Measurements from ENCODE around the gene NFATC2. TPM values are rescaled to one million over a fixed set of nuclear protein-coding genes. Genes with fewer than 3 reads are reported as not detected.

The NFATC2 gene
- total RNA-seq, 1 donor from 2014 or later: 0.89 TPM

DNA sequence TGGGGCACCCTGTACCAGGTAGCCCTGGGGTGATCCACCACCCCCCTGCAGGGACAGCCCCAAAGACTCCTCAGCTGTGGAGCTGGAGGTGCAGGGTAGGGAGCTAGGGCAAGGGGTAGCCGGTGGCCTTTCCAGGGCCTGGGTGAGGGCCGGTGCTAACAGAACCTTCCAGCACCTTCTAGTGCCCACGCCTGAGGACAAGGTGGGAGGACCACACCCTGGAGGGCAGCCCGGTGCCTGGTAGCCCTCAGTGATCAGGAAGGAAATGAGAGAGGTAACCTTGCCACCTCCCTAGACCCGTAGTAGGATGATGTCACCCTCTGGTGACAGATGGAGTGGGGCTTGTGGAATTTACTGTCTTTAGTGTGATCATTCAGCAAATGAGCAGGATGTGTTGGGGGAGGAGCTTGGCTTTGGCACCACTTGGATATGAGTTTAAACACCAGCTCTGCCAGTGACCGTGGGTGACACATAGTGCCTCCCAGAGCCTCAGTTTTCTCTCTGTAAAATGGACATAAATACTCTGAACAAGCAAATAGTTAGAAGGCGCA lies 187.7 kb downstream of the NFATC2 start:
- no peaks in the 10 kb centered on the region for H3K36me3 Mint-ChIP-seq (ENCODE audit: unreplicated experiment)
- H3K27me3 Mint-ChIP-seq (ENCODE audit: unreplicated experiment): no peaks in the 10 kb centered on the region
- TF ChIP-seq, protein P1, sequence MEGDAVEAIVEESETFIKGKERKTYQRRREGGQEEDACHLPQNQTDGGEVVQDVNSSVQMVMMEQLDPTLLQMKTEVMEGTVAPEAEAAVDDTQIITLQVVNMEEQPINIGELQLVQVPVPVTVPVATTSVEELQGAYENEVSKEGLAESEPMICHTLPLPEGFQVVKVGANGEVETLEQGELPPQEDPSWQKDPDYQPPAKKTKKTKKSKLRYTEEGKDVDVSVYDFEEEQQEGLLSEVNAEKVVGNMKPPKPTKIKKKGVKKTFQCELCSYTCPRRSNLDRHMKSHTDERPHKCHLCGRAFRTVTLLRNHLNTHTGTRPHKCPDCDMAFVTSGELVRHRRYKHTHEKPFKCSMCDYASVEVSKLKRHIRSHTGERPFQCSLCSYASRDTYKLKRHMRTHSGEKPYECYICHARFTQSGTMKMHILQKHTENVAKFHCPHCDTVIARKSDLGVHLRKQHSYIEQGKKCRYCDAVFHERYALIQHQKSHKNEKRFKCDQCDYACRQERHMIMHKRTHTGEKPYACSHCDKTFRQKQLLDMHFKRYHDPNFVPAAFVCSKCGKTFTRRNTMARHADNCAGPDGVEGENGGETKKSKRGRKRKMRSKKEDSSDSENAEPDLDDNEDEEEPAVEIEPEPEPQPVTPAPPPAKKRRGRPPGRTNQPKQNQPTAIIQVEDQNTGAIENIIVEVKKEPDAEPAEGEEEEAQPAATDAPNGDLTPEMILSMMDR (IDR thresholded peaks at IDR 0.05): no peak
- H3K9me3 Mint-ChIP-seq (ENCODE audit: unreplicated experiment): no peaks in the 10 kb centered on the region
- no peak overlapping the region for H3K4me3 Mint-ChIP-seq (ENCODE audit: unreplicated experiment)
- H3K27ac Mint-ChIP-seq (ENCODE audit: unreplicated experiment): peak overlapping the region; percentile 84
- no peak for DNase-seq (ENCODE audit: extremely low spot score, unreplicated experiment)
- peaks cover 38% of the 10 kb centered on the region for H3K4me1 Mint-ChIP-seq (ENCODE audit: unreplicated experiment)

DNA sequence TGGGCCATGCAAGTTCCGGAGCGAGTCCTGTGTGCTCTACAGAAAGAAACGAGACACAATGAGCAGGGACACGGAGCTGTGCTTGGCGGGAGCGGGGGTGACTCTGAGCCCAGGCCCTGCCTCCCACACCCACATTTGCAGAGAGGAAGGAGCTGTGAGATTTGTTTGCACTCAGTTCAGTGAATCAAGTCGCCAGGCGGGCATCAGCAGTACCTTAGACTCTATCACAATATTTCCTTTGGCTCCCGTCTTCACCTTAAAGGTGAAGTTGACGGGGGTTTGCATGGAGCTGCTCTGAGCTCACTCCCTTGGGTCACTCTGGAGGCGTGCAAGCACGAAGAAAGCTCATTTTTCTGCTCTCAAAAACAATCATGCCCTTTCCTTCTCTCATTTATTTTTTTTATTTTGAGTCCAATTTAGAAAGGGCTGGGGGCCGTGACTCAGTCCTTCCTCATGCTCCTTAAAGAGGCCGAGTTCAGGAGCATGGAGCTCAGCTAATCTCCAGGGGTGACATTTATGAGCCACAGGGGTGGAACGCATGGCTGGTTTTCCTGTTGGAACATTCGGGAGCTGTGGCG lies 188.2 kb downstream of the NFATC2 start:
- no peak for DNase-seq (ENCODE audit: extremely low spot score, unreplicated experiment)
- no peaks in the 10 kb centered on the region for H3K36me3 Mint-ChIP-seq (ENCODE audit: unreplicated experiment)
- peak overlapping the region; percentile 84 for H3K27ac Mint-ChIP-seq (ENCODE audit: unreplicated experiment)
- no peaks in the 10 kb centered on the region for H3K9me3 Mint-ChIP-seq (ENCODE audit: unreplicated experiment)
- H3K27me3 Mint-ChIP-seq (ENCODE audit: unreplicated experiment): no peaks in the 10 kb centered on the region
- no peak overlapping the region for H3K4me3 Mint-ChIP-seq (ENCODE audit: unreplicated experiment)
- TF ChIP-seq, protein P1 (IDR thresholded peaks at IDR 0.05): no peak
- H3K4me1 Mint-ChIP-seq (ENCODE audit: unreplicated experiment): peaks cover 38% of the 10 kb centered on the region

DNA sequence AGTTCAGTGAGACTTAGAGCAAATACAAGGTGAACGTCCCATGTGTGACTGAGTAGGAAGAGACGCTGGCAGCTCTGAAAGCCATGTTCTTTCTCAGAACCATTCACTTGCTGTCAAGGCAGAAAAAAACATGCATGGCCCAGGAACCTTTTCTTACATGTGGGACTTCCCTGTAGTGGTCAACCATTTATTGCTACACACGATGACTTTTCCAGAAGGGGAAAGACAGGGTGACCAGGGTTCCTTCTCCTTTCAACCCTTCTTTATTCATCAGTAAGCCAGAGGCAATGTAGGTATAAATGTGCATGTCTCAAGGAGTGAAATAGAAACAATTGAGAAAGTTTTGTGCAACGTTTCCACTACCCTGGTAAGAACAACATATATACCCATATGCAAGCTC lies 189.0 kb downstream of the NFATC2 start:
- Mint-ChIP-seq H3K4me3 (ENCODE audit: unreplicated experiment) (no peak overlapping the region), H3K27me3 (ENCODE audit: unreplicated experiment) (no peaks in the 10 kb centered on the region), H3K4me1 (ENCODE audit: unreplicated experiment) (peaks cover 41% of the 10 kb centered on the region), H3K36me3 (ENCODE audit: unreplicated experiment) (no peaks in the 10 kb centered on the region), H3K27ac (ENCODE audit: unreplicated experiment) (no peak overlapping the region), H3K9me3 (ENCODE audit: unreplicated experiment) (no peaks in the 10 kb centered on the region)
- TF ChIP-seq, protein P1 (IDR thresholded peaks at IDR 0.05): no peak
- DNase-seq (ENCODE audit: extremely low spot score, unreplicated experiment): no peak

DNA sequence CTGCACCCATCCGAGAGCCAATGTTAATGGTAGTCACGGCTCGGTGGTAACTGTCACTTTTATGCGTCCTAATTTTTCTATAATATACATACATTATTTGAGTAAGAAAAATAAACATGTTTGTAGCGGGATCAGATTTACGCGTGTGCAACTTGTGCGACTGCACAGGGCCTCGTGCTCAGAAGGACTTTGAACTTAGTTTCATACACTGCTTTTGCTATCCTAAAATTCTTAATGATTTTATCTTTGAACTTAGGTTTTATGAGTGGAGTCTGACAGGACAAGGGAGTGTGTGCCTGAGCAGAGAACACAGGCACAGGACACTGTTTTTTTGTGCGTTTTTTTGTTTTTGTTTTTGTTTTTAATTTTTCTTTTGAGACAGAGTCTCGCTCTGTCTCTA lies 189.7 kb downstream of the NFATC2 start:
- Mint-ChIP-seq H3K27ac (ENCODE audit: unreplicated experiment) (no peak overlapping the region), H3K4me3 (ENCODE audit: unreplicated experiment) (no peak overlapping the region), H3K9me3 (ENCODE audit: unreplicated experiment) (no peaks in the 10 kb centered on the region), H3K36me3 (ENCODE audit: unreplicated experiment) (no peaks in the 10 kb centered on the region), H3K4me1 (ENCODE audit: unreplicated experiment) (peaks cover 47% of the 10 kb centered on the region), H3K27me3 (ENCODE audit: unreplicated experiment) (no peaks in the 10 kb centered on the region)
- no peak for DNase-seq (ENCODE audit: extremely low spot score, unreplicated experiment)
- TF ChIP-seq, protein P1 (IDR thresholded peaks at IDR 0.05): no peak

DNA sequence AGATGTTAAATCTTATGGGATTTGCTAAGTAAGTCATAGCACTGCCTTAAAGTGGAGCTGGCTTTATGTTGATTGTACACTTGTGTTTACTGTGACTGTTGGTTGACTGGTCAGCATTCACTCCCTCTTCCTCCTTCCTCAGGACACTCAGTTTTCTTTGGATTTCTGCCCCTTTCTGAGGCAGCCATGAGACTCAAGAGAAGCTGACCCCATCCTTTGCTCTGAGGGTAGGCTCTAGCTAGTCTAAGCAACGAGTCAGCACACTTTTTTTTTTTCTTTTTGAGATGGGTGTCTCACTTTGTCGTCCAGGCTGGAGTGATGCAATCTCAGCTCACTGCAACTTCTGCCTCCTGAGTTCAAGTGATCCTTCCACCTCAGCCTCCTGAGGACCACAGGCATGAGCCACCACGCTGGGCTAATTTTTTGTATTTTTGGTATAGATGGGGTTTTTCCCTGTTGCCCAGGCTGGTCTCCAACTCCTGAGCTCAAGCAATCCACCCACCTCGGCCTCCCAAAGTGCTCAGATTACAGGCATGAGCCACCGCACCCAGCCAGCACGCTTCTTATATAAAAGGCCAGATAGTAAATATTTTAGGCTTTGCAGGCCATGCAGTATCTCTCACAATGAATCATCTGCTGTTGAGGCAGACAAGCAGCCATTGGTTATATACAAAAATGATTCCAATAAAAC lies 191.4 kb downstream of the NFATC2 start:
- H3K36me3 Mint-ChIP-seq (ENCODE audit: unreplicated experiment): no peaks in the 10 kb centered on the region
- TF ChIP-seq, protein P1 (IDR thresholded peaks at IDR 0.05): no peak
- H3K27ac Mint-ChIP-seq (ENCODE audit: unreplicated experiment): peak overlapping the region; percentile 89
- no peaks in the 10 kb centered on the region for H3K27me3 Mint-ChIP-seq (ENCODE audit: unreplicated experiment)
- no peak for DNase-seq (ENCODE audit: extremely low spot score, unreplicated experiment)
- H3K4me1 Mint-ChIP-seq (ENCODE audit: unreplicated experiment): peaks cover 64% of the 10 kb centered on the region
- no peaks in the 10 kb centered on the region for H3K9me3 Mint-ChIP-seq (ENCODE audit: unreplicated experiment)
- no peak overlapping the region for H3K4me3 Mint-ChIP-seq (ENCODE audit: unreplicated experiment)

Measured in osteocyte (in vitro differentiated cells).